Stimulated activated CD4-positive, alpha-beta T cell treated with anti-CD3 and anti-CD28 coated beads, TNF-alpha, amount 100 ng/mL, for 48 hours (primary cell): Measurements from ENCODE around the gene PDLIM1.

Experiments
- DNase-seq, 3 donors: peaks; one replicate each; pipeline ENCODE4 v3.0.0-alpha.2; 2020; ENCODE audit warnings: low read depth in 3 of 3

The PDLIM1 gene

DNA sequence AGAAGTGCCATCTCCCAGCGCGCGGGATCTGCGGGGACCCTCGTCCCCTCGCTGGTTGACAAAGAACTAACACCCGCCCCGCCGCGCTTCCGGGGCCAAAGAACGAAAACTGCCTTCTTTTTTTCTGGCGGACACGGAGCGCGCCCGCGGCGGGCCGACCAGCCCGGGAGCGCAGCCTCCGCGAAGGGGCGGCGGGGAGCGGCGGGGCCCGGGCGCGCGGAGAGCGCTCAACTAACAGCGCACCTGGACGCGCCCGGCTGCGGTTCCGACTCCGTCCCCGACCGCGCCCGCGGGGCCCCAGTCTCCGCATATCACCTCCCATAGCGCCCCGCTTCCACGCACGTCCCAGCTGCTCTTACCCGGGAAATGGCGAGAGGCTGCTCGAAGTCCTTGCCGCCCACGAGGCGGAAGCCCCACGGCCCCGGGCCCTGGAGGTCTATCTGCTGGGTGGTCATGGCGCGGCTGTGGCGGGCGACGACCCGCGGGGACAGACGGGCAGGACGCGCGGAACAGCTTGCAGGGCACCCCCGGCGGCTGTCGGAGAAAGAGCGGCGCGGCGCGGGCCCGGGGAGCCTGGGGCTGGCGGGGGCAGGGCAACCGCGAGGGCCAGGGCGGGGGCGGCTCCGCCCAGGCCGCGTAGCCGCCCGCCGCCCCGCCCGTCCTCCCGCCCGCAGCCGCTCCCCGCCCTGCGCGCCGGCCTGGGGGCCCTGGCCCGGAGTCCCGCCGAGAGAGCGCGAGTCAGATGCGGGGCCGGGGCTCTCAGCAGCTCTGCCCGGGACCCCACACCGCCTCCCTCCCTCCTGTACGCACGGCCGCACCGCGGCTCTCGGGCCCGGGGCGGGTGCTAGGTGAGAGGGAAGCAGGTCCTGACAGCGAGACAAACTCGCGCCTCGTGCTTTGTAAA is at the start of gene PDLIM1:
Gene PDLIM1, minus strand, starts transcription at position 543 of the 904 bp plus-strand sequence. Its CDS starts 88 bp downstream, at position 455.
- DNase-seq, result peak in 1 of 3 donors; percentile 17

GRCh38 chr10:95339863-95340262 is 49.1 kb upstream of the PDLIM1 start:
- no peak for DNase-seq

- DNase-seq, result no peak
Measured at GRCh38 chr10:95337423-95338160, 46.8 kb upstream of the PDLIM1 start.

DNA sequence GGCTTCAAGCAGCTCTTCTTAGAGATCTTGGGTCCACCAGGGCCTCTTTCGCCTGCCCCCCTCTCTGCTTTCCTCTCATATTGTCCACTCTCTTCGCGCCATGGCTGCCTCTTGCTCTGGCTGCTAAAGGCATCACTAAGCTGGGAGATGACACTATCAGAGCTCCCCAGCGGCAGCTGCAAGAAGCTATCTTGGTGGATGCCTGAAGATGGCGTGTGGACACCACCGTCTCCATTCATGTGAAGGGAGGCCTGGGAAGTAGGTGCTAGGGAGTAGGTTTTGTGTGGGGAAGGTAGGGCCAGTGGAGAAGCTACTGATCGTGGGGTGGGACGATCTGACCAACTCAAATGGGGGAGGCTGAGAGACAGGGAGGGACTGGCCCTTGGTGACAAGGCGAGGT is 45.9 kb upstream of the PDLIM1 start:
- no peak for DNase-seq

GRCh38 chr10:95335933-95336699 is 45.3 kb upstream of the PDLIM1 start:
- no peak for DNase-seq

GRCh38 chr10:95334805-95335144 is 44.0 kb upstream of the PDLIM1 start:
- DNase-seq, result no peak

GRCh38 chr10:95333997-95334804 is 43.4 kb upstream of the PDLIM1 start:
- DNase-seq, result no peak

- no peak for DNase-seq
Measured at GRCh38 chr10:95332666-95333249, 42.0 kb upstream of the PDLIM1 start.

DNA sequence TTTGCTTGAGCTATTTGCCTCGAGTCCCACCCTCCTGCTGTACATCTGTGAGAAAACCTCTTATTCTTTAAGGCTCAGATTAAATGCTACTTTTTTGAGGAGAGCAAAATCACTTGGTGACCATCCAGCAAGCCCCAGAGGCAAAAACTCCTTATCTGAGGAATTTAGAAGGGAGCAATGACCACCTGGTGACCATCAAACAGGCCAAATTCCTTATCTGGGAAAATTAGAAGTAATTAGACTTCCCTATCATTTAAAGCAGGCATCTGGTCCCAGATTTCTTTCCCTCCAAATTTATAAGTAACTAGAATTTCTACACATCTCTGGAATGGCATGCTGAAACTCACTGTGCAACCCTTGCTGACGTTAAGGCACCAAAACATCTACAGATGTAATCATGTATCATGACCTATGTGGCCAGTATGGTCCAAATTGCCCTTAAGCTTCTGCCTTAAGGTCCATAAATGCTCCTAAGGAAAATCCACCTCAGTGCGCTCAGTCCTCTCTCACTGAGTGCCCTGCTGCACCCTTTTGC is 40.9 kb upstream of the PDLIM1 start:
- no peak for DNase-seq

- no peak for DNase-seq
Measured at GRCh38 chr10:95330966-95331453, 40.2 kb upstream of the PDLIM1 start.

- no peak for DNase-seq
Measured at GRCh38 chr10:95329296-95329695, 38.5 kb upstream of the PDLIM1 start.

- DNase-seq, result no peak
Measured at GRCh38 chr10:95328013-95328412, 37.2 kb upstream of the PDLIM1 start.

DNA sequence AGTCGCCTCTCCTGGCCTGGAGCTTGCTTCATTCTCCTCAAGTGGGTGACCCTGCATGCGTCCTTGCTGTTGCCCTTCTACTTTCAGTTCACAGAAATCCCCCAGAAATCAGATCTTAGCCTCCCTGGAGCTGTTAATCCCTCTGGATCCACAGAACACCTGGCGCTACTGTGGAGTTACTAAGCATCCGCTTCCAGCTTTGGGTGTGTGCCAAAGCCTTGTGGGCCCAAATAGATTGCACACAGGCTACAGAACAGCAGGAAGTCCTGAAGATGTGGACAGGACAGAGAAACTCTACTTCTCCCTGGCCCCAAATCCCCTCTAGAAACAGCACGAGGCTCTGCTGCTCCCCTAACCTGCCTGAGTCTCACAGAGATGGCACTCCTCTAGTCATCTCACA is 36.6 kb upstream of the PDLIM1 start:
- no peak for DNase-seq

GRCh38 chr10:95326396-95326795 is 35.6 kb upstream of the PDLIM1 start:
- no peak for DNase-seq

DNA sequence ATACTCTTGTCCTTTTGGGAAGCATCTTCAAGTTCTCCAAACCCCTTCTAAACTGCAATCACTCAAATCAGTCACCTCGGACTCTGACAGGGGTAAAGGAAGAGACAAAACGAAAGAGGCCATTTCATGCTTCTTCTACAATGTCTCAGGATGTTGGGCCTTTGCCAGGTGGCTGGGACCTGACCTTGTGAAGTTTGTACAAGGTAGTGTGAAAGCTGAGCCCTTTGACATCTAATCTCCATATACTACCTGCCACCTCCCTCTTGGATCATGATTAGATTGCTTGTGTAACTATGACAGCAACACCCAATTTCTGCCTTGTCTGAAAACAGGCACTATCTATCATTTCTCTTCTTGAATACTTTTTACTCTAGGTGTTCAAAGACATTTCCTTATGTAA is 35.1 kb upstream of the PDLIM1 start:
- no peak for DNase-seq

GRCh38 chr10:95324436-95325268 is 33.8 kb upstream of the PDLIM1 start:
- DNase-seq, result no peak

DNA sequence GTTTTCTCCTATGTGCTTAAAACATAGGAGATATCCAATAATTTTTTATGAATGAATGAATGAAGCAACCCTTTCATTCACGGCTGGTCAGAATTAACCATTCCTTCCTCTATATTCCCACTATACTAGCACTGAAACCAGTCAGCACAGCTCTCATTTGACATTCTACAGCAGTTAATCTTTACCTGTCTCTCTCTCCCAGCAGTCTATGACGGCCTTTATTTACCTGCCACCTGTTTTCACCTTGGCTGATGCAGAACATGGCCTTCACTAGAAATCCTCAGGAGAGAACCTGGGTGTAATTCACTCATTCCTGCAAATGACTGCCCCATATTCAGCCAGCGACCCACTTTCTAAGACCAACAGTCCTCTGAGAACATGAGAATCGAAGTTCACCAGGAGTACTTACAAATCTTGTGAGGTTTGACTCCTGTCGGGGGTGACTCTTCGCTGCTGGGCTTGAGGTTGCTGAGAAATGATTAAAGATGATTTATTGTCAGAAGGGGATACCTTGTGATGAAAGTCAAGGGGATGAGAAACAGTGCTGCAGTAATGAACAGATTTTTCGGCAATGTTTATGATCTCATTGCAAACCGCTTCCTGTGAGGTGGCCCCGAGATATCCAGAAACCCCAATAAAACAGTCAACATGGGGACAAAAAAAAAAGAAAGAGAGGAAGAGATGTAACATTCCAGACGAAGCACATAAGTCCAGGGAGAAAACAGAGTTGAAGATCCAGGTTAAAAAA is 30.9 kb upstream of the PDLIM1 start:
- no peak for DNase-seq

- DNase-seq, result no peak
Measured at GRCh38 chr10:95319239-95319638, 28.4 kb upstream of the PDLIM1 start.

- DNase-seq, result no peak
Measured at GRCh38 chr10:95315509-95315908, 24.7 kb upstream of the PDLIM1 start.
